CD4-positive, alpha-beta memory T cell (primary cell): ENCODE data around the gene APMAP. TPM values are rescaled to one million over a fixed set of nuclear protein-coding genes. Genes with fewer than 3 reads are reported as not detected.

Experiments
- CTCF ChIA-PET: fragments of 350-600 bp; sonication (Branson Sonifier 250); formaldehyde crosslinking; loops from one replicate; lab custom pipeline; 2021; ENCODE audit warnings: inconsistent platforms; ENCODE audit not compliant: partially characterized antibody; lab: Charles Lee
- POLR2A ChIA-PET: fragments of 350-600 bp; sonication (Branson Sonifier 250); formaldehyde crosslinking; loops from one replicate; lab custom pipeline; 2021; ENCODE audit not compliant: partially characterized antibody; lab: Charles Lee
- DNase-seq, 5 donors: peaks; one replicate each; pipeline versions ENCODE4 v3.0.0 to v3.0.0-alpha.2; 2020 to 2022; ENCODE audit warnings: mixed read lengths in 1 of 5
- H3K27ac ChIP-seq: one replicate; pipeline ENCODE4 v1.7.0; 2013; ENCODE audit warnings: low read depth, low read length
- H3K27me3 ChIP-seq: 2 replicates; pipeline ENCODE4 v1.7.0; 2013; ENCODE audit warnings: mild to moderate bottlenecking, low read length, moderate library complexity; ENCODE audit not compliant: insufficient read depth
- H3K36me3 ChIP-seq: 2 replicates; pipeline ENCODE4 v1.7.0; 2013; ENCODE audit warnings: mild to moderate bottlenecking, low read length, moderate library complexity; ENCODE audit not compliant: insufficient read depth
- H3K4me1 ChIP-seq: 2 replicates; pipeline ENCODE4 v1.7.0; 2013; ENCODE audit warnings: mild to moderate bottlenecking, low read length, moderate library complexity; ENCODE audit not compliant: insufficient read depth
- H3K4me3 ChIP-seq, 2 donors: one replicate each; pipeline ENCODE4 v1.7.0; 2013; ENCODE audit warnings: low read length in 2 of 2, mild to moderate bottlenecking in 1 of 2
- H3K9me3 ChIP-seq, 2 donors: one replicate each; pipeline ENCODE4 v1.7.0; 2013; ENCODE audit warnings: low read length in 2 of 2, control low read depth in 1 of 2; ENCODE audit not compliant: control insufficient read depth in 1 of 2
- H3K27ac Mint-ChIP-seq, 7 donors: one replicate each; pipeline ENCODE4 v1.8.0; 2020 to 2021; ENCODE audit warnings: mixed read lengths in 7 of 7, mild to moderate bottlenecking in 6 of 7, inconsistent platforms in 3 of 7, moderate library complexity in 3 of 7
- H3K27me3 Mint-ChIP-seq, 2 donors: one replicate each; pipeline ENCODE4 v1.8.0; 2020 to 2021; ENCODE audit warnings: mixed read lengths in 2 of 2
- H3K36me3 Mint-ChIP-seq, 2 donors: one replicate each; pipeline ENCODE4 v1.8.0; 2020 to 2021; ENCODE audit warnings: mixed read lengths in 2 of 2, inconsistent platforms in 1 of 2, mild to moderate bottlenecking in 1 of 2
- H3K4me1 Mint-ChIP-seq, 4 donors: one replicate each; pipeline ENCODE4 v1.8.0; 2020 to 2021; ENCODE audit warnings: mixed read lengths in 4 of 4, mild to moderate bottlenecking in 1 of 4
- H3K4me3 Mint-ChIP-seq, 8 donors: one replicate each; pipeline ENCODE4 v1.8.0; 2020 to 2021; ENCODE audit warnings: mixed read lengths in 8 of 8, mild to moderate bottlenecking in 7 of 8, moderate library complexity in 6 of 8, inconsistent platforms in 3 of 8
- H3K9me3 Mint-ChIP-seq, 8 donors: one replicate each; pipeline ENCODE4 v1.8.0; 2020 to 2021; ENCODE audit warnings: mixed read lengths in 8 of 8, mild to moderate bottlenecking in 5 of 8, inconsistent platforms in 3 of 8, moderate library complexity in 1 of 8
- intact Hi-C: fragments of 100-400 bp; cut with micrococcal nuclease; formaldehyde crosslinking; loops from one replicate; pipeline ENCODE4 v1.15.1; 2023
- polyA plus RNA-seq, 2 donors: library from polyadenylated mRNA; unstranded; fragments of 300-500 nt; fragmentation: Illumina TruSeq; gene quantifications; one replicate each; pipeline ENCODE4 v1.2.3, GENCODE V29; 2021
- total RNA-seq, 2 experiments: library from RNA; stranded (reverse); gene quantifications; one replicate each; pipeline ENCODE4 v1.2.3, GENCODE V29; 2021

The APMAP gene
- total and polyA plus RNA-seq, 4 experiments from 2014 or later = 48.4 to 130 (median 60.4) TPM

DNA sequence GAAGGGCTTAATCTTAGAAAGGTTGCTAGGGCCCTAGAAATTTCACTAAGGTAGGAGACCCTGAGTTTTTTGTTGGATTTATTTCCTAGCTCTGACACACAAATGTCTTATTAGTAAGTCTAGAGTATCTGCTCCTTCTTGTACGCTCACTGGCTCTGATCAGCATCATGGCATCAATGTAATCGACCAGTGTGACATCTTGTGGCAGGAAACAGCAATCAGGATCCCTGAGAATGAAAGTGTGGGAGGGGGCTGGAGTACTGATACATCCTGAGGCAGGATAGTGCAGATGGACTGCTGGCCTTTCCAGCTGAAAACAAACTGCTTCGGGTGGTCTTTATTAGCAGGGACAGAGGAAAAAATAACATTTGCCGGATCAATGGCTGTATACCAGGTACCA is 53.5 kb downstream of the APMAP start:
- Histone ChIP-seq H3K27me3 (no peaks in the 10 kb centered on the region), H3K4me1 (no peaks in the 10 kb centered on the region), H3K9me3 (no peaks in the 10 kb centered on the region), H3K4me3 (no peak overlapping the region), H3K27ac (no peak overlapping the region), H3K36me3 (no peaks in the 10 kb centered on the region)
- intact Hi-C loops = no loop called here
- Mint-ChIP-seq H3K36me3 (peaks cover 3 to 9% of the 10 kb centered on the region in 2 donors), H3K27me3 (no peaks in the 10 kb centered on the region), H3K4me1 (peaks cover 0 to 3% (median under 1%) of the 10 kb centered on the region in 4 donors), H3K27ac (peak overlapping the region in 1 of 7 donors; percentile 56), H3K9me3 (peaks cover 0 to 12% (median under 1%) of the 10 kb centered on the region in 8 donors), H3K4me3 (no peak overlapping the region)
- ChIA-PET POLR2A (no interaction called here), CTCF (interaction anchor here (1.2 to 2.8 kb wide), 2 partner anchors 8 to 1480 kb away, joined by 3 to 10 read pairs; no protein-coding TSS in a partner anchor)
- DNase-seq = no peak

DNA sequence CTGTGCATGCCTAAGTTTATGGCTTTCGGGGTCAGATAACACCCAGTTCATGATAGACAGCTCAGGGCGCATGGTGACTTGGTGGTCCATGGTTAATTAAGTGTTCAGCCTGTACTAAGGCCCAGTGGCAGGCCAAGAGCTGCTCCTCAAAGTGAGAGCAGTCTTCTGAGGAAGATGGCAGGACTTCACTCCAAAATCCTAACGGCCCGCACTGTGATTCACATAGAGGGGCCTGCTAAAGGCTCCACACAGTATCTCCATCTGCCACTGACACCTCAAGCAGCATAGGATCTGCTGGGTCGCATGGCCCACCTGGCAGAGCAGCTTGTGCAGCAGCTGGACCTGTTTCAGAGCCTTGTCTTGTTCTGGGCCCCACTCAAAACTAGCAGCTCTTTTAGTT is 54.1 kb downstream of the APMAP start:
- Mint-ChIP-seq H3K9me3 (peaks cover 0 to 12% (median 0%) of the 10 kb centered on the region in 8 donors), H3K36me3 (peaks cover 2 to 9% of the 10 kb centered on the region in 2 donors), H3K4me3 (no peak overlapping the region), H3K27ac (no peak overlapping the region), H3K27me3 (no peaks in the 10 kb centered on the region), H3K4me1 (peaks cover 0 to 1% (median under 1%) of the 10 kb centered on the region in 4 donors)
- H3K36me3 ChIP-seq = no peaks in the 10 kb centered on the region
- intact Hi-C loops = no loop called here
- H3K4me3 ChIP-seq = no peak overlapping the region
- no peaks in the 10 kb centered on the region for H3K4me1 ChIP-seq
- no peak overlapping the region for H3K27ac ChIP-seq
- ChIA-PET CTCF (interaction anchor here (1.2 kb wide), 1 partner anchor 1480 kb away, joined by 3 read pairs; no protein-coding TSS in a partner anchor), POLR2A (no interaction called here)
- DNase-seq = no peak
- no peaks in the 10 kb centered on the region for H3K9me3 ChIP-seq
- H3K27me3 ChIP-seq = no peaks in the 10 kb centered on the region

DNA sequence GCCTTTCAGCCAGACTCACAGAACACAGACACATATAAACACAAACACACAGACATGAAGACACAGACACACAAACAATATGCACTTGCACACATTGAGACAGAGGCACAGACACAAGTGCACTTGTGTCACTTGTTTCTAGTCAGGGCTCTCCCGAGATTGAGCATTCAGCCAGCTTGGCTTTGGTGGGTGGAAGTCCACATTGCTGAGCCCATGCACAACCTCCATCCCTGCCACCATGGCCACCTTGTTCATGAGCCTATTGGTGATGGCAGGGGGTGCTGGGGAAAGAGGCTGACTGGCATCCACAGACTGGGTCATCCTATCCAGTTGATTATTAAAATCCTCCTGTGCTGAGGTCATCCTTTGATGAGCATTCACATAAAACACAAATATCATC is 55.0 kb downstream of the APMAP start:
- no peak overlapping the region for H3K4me3 Mint-ChIP-seq
- H3K36me3 Mint-ChIP-seq = peaks cover 2 to 9% of the 10 kb centered on the region in 2 donors
- H3K27ac Mint-ChIP-seq = no peak overlapping the region
- no peak overlapping the region for H3K4me3 ChIP-seq
- ChIA-PET POLR2A (no interaction called here), CTCF (no interaction called here)
- H3K36me3 ChIP-seq = no peaks in the 10 kb centered on the region
- intact Hi-C loops = no loop called here
- no peak for DNase-seq
- H3K9me3 Mint-ChIP-seq = peaks cover 0 to 12% (median 0%) of the 10 kb centered on the region in 8 donors
- no peaks in the 10 kb centered on the region for H3K9me3 ChIP-seq
- peaks cover 3 to 5% (median 5%) of the 10 kb centered on the region in 4 donors for H3K4me1 Mint-ChIP-seq
- no peaks in the 10 kb centered on the region for H3K27me3 Mint-ChIP-seq
- H3K27me3 ChIP-seq = no peaks in the 10 kb centered on the region
- H3K4me1 ChIP-seq = peaks cover 4% of the 10 kb centered on the region
- no peak overlapping the region for H3K27ac ChIP-seq

DNA sequence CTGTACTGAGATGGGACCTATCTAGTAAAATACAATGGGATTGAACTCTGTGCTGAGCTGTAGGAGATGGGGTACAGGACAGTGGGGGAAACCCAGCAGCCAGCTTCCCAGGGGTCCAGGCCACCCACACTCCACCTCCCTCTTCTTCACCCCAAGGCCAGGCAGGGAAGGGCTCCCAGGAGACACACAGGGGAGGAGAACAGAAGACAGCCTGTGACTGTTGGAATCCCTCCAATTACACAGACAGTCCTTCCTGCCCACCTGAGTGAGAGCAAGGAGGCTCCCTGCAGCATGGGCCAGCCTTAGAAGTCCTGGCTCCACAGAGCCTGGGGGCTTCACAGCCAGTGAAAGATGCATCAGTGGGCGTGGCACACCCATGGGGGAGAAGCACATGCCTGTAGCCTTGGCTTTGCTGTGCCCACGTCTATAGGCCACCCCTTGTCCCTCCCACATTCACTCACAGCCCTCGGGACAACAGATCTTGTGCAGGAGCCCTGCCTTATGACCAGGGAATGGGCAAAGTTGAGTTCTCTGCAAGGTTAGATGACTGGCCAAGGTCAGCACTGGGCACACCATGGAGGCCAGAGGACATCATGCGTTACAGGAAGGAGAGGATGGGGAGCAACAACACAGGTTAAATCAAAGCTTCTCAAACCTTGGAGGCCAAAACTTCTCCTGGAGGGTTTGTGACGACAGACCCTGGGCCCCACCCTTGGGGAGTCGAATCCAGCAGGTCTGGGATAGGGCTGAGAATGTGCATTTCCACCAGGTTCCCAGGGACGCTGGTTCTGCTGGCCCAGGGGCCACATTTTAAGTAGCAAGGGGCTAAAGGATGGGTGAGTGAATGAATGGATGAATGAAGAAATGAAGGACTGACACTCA is 55.8 kb downstream of the APMAP start:
- Mint-ChIP-seq H3K36me3 (peaks cover 2 to 4% of the 10 kb centered on the region in 2 donors), H3K27me3 (no peaks in the 10 kb centered on the region), H3K4me3 (peak overlapping the region in 1 of 8 donors; percentile 5), H3K4me1 (peaks cover 9 to 13% (median 13%) of the 10 kb centered on the region in 4 donors), H3K9me3 (peaks cover 0 to 8% (median 0%) of the 10 kb centered on the region in 8 donors), H3K27ac (peak overlapping the region in 1 of 7 donors; percentile 30)
- no peaks in the 10 kb centered on the region for H3K9me3 ChIP-seq
- DNase-seq = no peak
- intact Hi-C loops = no loop called here
- POLR2A ChIA-PET = no interaction called here
- peaks cover 12% of the 10 kb centered on the region for H3K4me1 ChIP-seq
- no peak overlapping the region for H3K4me3 ChIP-seq
- no peaks in the 10 kb centered on the region for H3K27me3 ChIP-seq
- CTCF ChIA-PET = interaction anchor here (0.9 kb wide), 1 partner anchor 58 kb away, joined by 3 read pairs; no protein-coding TSS in a partner anchor
- no peak overlapping the region for H3K27ac ChIP-seq
- no peaks in the 10 kb centered on the region for H3K36me3 ChIP-seq

DNA sequence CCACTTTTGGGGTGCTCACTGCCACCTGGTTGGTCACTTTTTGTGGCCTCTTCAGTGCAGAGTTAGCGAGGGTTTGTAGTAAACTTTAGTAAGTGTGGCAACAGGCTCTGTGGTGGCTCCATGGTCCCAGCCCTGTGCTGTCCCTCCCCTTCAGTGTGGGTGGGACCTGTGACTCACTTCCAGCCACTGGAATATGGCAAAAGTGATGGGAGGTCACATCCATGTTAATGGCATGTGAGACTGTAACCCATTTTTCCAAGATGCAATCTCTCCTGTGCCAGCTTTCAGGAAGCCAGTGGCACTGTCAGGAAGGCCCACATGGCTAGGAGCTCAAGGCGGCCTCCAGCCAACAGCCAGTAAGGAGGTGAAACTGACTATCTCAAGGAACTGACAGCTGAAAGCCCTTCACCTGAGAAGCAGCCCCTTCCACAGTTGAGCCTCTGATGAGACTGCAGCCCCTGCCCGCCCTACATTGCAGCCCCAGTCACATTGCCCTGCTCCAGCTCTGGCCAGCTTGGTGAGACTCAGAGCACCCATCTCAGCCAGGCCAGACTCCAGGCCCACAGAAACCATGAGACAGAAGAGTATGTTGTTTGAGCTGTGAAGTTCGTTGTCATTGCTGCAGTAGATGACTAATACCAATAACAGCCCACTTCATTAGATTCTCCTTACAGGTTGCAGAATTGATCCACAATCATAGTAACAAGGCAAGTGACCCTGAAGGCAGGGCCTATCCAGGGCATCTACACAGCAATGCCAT is 56.6 kb downstream of the APMAP start:
- H3K27me3 Mint-ChIP-seq = no peaks in the 10 kb centered on the region
- H3K27ac ChIP-seq = no peak overlapping the region
- DNase-seq = no peak
- H3K4me3 Mint-ChIP-seq = no peak overlapping the region
- H3K9me3 ChIP-seq = no peaks in the 10 kb centered on the region
- H3K4me3 ChIP-seq = no peak overlapping the region
- ChIA-PET CTCF (interaction anchor here (0.9 kb wide), 1 partner anchor 58 kb away, joined by 3 read pairs; no protein-coding TSS in a partner anchor), POLR2A (no interaction called here)
- peak overlapping the region in 1 of 7 donors; percentile 56 for H3K27ac Mint-ChIP-seq
- peaks cover 0 to 8% (median 0%) of the 10 kb centered on the region in 8 donors for H3K9me3 Mint-ChIP-seq
- intact Hi-C loops = no loop called here
- peaks cover 0 to 4% of the 10 kb centered on the region in 2 donors for H3K36me3 Mint-ChIP-seq
- no peaks in the 10 kb centered on the region for H3K36me3 ChIP-seq
- H3K4me1 Mint-ChIP-seq = peaks cover 15 to 22% (median 21%) of the 10 kb centered on the region in 4 donors
- H3K27me3 ChIP-seq = no peaks in the 10 kb centered on the region
- peaks cover 20% of the 10 kb centered on the region for H3K4me1 ChIP-seq

DNA sequence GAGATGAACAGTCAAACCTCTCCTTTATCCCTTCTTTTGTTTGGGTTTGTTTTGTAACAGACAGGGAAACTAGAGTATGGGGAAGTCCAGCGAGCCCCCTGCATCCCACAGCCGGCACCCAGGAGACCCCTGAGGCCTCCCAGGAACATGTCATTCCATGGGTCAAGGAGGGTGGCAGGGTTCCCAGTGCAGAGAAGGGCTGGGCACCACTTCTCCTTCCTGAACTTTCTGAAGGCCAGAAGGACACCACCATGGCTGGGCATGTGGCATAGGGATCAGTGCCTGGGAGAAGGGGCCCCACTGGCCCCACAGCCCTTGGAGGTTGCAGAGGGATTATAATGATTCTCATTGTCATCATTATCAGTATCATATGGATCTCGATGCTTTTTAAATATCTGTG is 57.4 kb downstream of the APMAP start:
- no peak overlapping the region for H3K4me3 ChIP-seq
- CTCF ChIA-PET = no interaction called here
- Mint-ChIP-seq H3K4me1 (peaks cover 18 to 30% (median 28%) of the 10 kb centered on the region in 4 donors), H3K27me3 (no peaks in the 10 kb centered on the region), H3K4me3 (no peak overlapping the region), H3K27ac (no peak overlapping the region), H3K36me3 (no peaks in the 10 kb centered on the region), H3K9me3 (no peaks in the 10 kb centered on the region)
- no peak overlapping the region for H3K27ac ChIP-seq
- POLR2A ChIA-PET = no interaction called here
- H3K9me3 ChIP-seq = no peaks in the 10 kb centered on the region
- peaks cover 24% of the 10 kb centered on the region for H3K4me1 ChIP-seq
- no peaks in the 10 kb centered on the region for H3K27me3 ChIP-seq
- DNase-seq = no peak
- intact Hi-C loops = no loop called here
- H3K36me3 ChIP-seq = no peaks in the 10 kb centered on the region

DNA sequence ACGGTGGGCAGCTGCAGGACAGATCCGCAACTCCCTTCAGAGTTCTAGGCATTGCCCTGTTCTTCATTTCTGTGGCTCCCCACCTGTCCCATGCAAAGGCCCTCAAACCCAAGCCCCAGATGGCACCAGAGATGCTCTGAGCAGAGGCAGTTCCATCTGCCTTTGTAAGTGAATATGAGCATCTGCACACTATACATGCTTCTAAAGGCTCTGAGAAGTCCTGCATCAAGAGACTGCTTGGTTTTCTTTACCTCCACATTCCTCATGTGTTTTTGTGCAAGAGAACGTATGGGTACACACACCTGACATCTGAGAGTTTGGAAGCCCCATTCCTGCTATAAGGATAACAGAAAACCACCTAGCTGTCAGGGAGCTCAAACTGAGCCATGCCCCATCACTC is 57.8 kb downstream of the APMAP start:
- Histone ChIP-seq H3K4me3 (no peak overlapping the region), H3K27me3 (no peaks in the 10 kb centered on the region), H3K9me3 (no peaks in the 10 kb centered on the region), H3K36me3 (no peaks in the 10 kb centered on the region), H3K27ac (no peak overlapping the region), H3K4me1 (peaks cover 24% of the 10 kb centered on the region)
- no peak overlapping the region for H3K4me3 Mint-ChIP-seq
- ChIA-PET POLR2A (no interaction called here), CTCF (no interaction called here)
- intact Hi-C loops = no loop called here
- no peaks in the 10 kb centered on the region for H3K36me3 Mint-ChIP-seq
- peak overlapping the region in 1 of 7 donors; percentile 48 for H3K27ac Mint-ChIP-seq
- H3K9me3 Mint-ChIP-seq = no peaks in the 10 kb centered on the region
- no peak for DNase-seq
- H3K4me1 Mint-ChIP-seq = peaks cover 20 to 34% (median 28%) of the 10 kb centered on the region in 4 donors
- H3K27me3 Mint-ChIP-seq = no peaks in the 10 kb centered on the region
